Loucy (cell line): Measurements from ENCODE around the gene ATP9A.

Experiments
- CTCF ChIP-seq: fragments of 200-600 bp; sonication (generic); conservative IDR thresholded peaks from 2 replicates; pipeline ENCODE4 v1.5.1; 2014; ENCODE audit warnings: mild to moderate bottlenecking, antibody characterized with exemption, low read length
- EZH2phosphoT487 ChIP-seq: fragments of 200-600 bp; IDR thresholded peaks from 2 replicates; pipeline ENCODE4 v1.6.1; 2018; ENCODE audit warnings: antibody characterized with exemption, mild to moderate bottlenecking, moderate library complexity, borderline replicate concordance

- TF ChIP-seq CTCF: no peak
- TF ChIP-seq EZH2phosphoT487: no peak
These were observed 157.2 kb downstream of the ATP9A start for GRCh38 chr20:51610761-51611624.
